Body of pancreas (tissue), 4 donors: Measurements from ENCODE around the gene EME2. TPM values are rescaled to one million over a fixed set of nuclear protein-coding genes. Genes with fewer than 3 reads are reported as not detected.

Experiments
- ATAC-seq: fragments of 150-250 bp; one replicate; pipeline ENCODE4 v1.9.1; 2016
- DNase-seq, 4 donors: peaks; one replicate each; pipeline ENCODE4 v3.0.0-alpha.2; 2019
- H3K27ac ChIP-seq, 4 donors: fragments of 200-600 bp; sonication (generic); 1 replicate in 3 of 4; 2 replicates in 1 of 4; pipeline versions ENCODE4 v1.5.1 to v1.6.1; 2016 to 2019; ENCODE audit warnings: mild to moderate bottlenecking in 1 of 4, mixed read lengths in 1 of 4, moderate library complexity in 1 of 4
- H3K27me3 ChIP-seq, 2 donors: fragments of 200-600 bp; sonication (generic); one replicate each; pipeline ENCODE4 v1.6.0; 2016; ENCODE audit warnings: mild to moderate bottlenecking in 1 of 2
- H3K36me3 ChIP-seq, 2 donors: fragments of 200-600 bp; sonication (generic); replicated peaks in 1 of 2; 2 replicates each; pipeline ENCODE4 v1.5.1; 2016; ENCODE audit warnings: low read depth in 2 of 2; ENCODE audit not compliant: insufficient read depth in 1 of 2
- H3K4me1 ChIP-seq: fragments of 200-600 bp; sonication (generic); one replicate; pipeline ENCODE4 v1.6.0; 2016
- H3K4me3 ChIP-seq, 2 donors: fragments of 200-600 bp; sonication (generic); 1 replicate in 1 of 2; 2 replicates in 1 of 2; pipeline ENCODE4 v1.5.1; 2016 to 2019
- H3K9me3 ChIP-seq, 3 donors: fragments of 200-600 bp; sonication (generic); 1 replicate in 2 of 3; 2 replicates in 1 of 3; pipeline ENCODE4 v1.5.1; 2016
- CTCF ChIP-seq, 7 experiments: fragments of 450-650 bp in 4 of 7; fragments of 200-600 bp in 3 of 7; sonication (generic) in 3 of 7; IDR thresholded peaks; one replicate each; pipeline ENCODE4 v1.5.1; 2016 to 2019; ENCODE audit warnings: antibody characterized with exemption in 7 of 7
- POLR2A ChIP-seq, 3 donors: fragments of 450-650 bp; IDR thresholded peaks; one replicate each; pipeline ENCODE4 v1.6.1; 2016; ENCODE audit warnings: antibody characterized with exemption in 3 of 3, mild to moderate bottlenecking in 2 of 3
- WGBS, 2 donors: methylation state at CpG; one replicate each; pipeline ENCODE4 v1.1.5; 2017; 5-methylcytosine and 5-hydroxymethylcytosine counted together
- intact Hi-C: fragments of 100-400 bp; cut with DNase I; formaldehyde crosslinking; loops from one replicate; pipeline ENCODE4 v1.15.1; 2023
- total RNA-seq, 2 donors: library from RNA; depleted of rRNA; stranded (reverse); fragments of >200 nt; gene quantifications; one replicate each; pipeline ENCODE4 v1.1.0, GENCODE V29; 2016

The EME2 gene
- total RNA-seq, 2 donors from 2014 or later, result 13.5 to 33.3 TPM

- H3K27me3 ChIP-seq, result no peaks in the 10 kb centered on the region
- peaks cover 0 to 8% of the 10 kb centered on the region in 2 donors for H3K36me3 ChIP-seq
- WGBS, 2 donors, result 87 to 92% methylated on average over 25 to 39 of the region's 40 CpGs
- intact Hi-C loops, result no loop called here
- TF ChIP-seq CTCF (IDR thresholded peaks at IDR 0.05), result no peak
- no peak for TF ChIP-seq POLR2A (IDR thresholded peaks at IDR 0.05)
- peaks cover 10% of the 10 kb centered on the region for H3K4me1 ChIP-seq
- no peak for DNase-seq
- H3K4me3 ChIP-seq, result no peak overlapping the region
- no peaks in the 10 kb centered on the region for H3K9me3 ChIP-seq
- H3K27ac ChIP-seq, result no peak overlapping the region
- no peak for ATAC-seq
Observed at GRCh38 chr16:1816396-1817275, 44.0 kb downstream of the EME2 start.

GRCh38 chr16:1817276-1817589, 44.6 kb downstream of the EME2 start:
- Histone ChIP-seq H3K9me3 (no peaks in the 10 kb centered on the region), H3K27me3 (no peaks in the 10 kb centered on the region), H3K4me3 (no peak overlapping the region), H3K4me1 (peaks cover 10% of the 10 kb centered on the region), H3K36me3 (peaks cover 0 to 8% of the 10 kb centered on the region in 2 donors), H3K27ac (no peak overlapping the region)
- ATAC-seq (no peak), DNase-seq (no peak)
- WGBS, 2 donors, result 96 to 98% methylated on average over 5 to 8 of the region's 9 CpGs
- intact Hi-C loops, result no loop called here
- no peak for TF ChIP-seq CTCF (IDR thresholded peaks at IDR 0.05)

GRCh38 chr16:1817716-1818115, 45.1 kb downstream of the EME2 start:
- intact Hi-C loops, result no loop called here
- H3K4me3 ChIP-seq, result no peak overlapping the region
- H3K27me3 ChIP-seq, result no peaks in the 10 kb centered on the region
- TF ChIP-seq CTCF (IDR thresholded peaks at IDR 0.05) (no peak), POLR2A (IDR thresholded peaks at IDR 0.05) (no peak)
- H3K27ac ChIP-seq, result no peak overlapping the region
- peaks cover 10% of the 10 kb centered on the region for H3K4me1 ChIP-seq
- no peaks in the 10 kb centered on the region for H3K9me3 ChIP-seq
- no peak for DNase-seq
- H3K36me3 ChIP-seq, result peaks cover 0 to 8% of the 10 kb centered on the region in 2 donors
- ATAC-seq, result no peak
- WGBS, 2 donors, result 89 to 91% methylated on average over 12 to 17 of the region's 17 CpGs

- Histone ChIP-seq H3K4me1 (peaks cover 8% of the 10 kb centered on the region), H3K36me3 (peaks cover 0 to 8% of the 10 kb centered on the region in 2 donors), H3K9me3 (no peaks in the 10 kb centered on the region), H3K4me3 (no peak overlapping the region), H3K27ac (no peak overlapping the region), H3K27me3 (no peaks in the 10 kb centered on the region)
- ATAC-seq (no peak), DNase-seq (no peak)
- 93 to 97% methylated on average over 7 to 25 of the region's 27 CpGs for WGBS, 2 donors
- intact Hi-C loops, result no loop called here
- TF ChIP-seq POLR2A (IDR thresholded peaks at IDR 0.05) (no peak), CTCF (IDR thresholded peaks at IDR 0.05) (no peak)
Observed at GRCh38 chr16:1818204-1818872, 45.7 kb downstream of the EME2 start.
